Smooth muscle cell (in vitro differentiated cells): ENCODE measurements around the gene RPL23. TPM values are rescaled to one million over a fixed set of nuclear protein-coding genes. Genes with fewer than 3 reads are reported as not detected.
A peak's percentile ranks its signal among the peaks of the same experiment; 100 is the strongest.

Source experiments
- DNase-seq: peaks from one replicate; lab custom pipeline; 2025; ENCODE audit not compliant: unreplicated experiment; lab: John Stamatoyannopoulos, UW
- H2AFZ ChIP-seq: fragments of 200-600 bp; sonication (generic); 2 replicates; pipeline ENCODE4 v1.6.0; 2016; ENCODE audit warnings: antibody characterized with exemption, low read depth, mild to moderate bottlenecking
- H3F3A ChIP-seq: fragments of 200-600 bp; sonication (generic); 2 replicates; pipeline ENCODE4 v1.6.0; 2017; ENCODE audit warnings: antibody characterized with exemption, low read depth
- H3K27ac ChIP-seq: fragments of 200-600 bp; sonication (generic); 2 replicates; pipeline ENCODE4 v1.5.1; 2016; ENCODE audit warnings: low read depth, mild to moderate bottlenecking
- H3K27me3 ChIP-seq: fragments of 200-600 bp; sonication (generic); 2 replicates; pipeline ENCODE4 v1.6.1; 2016; ENCODE audit warnings: low read depth, mild to moderate bottlenecking
- H3K36me3 ChIP-seq: fragments of 200-600 bp; sonication (generic); 2 replicates; pipeline ENCODE4 v1.5.1; 2016; ENCODE audit warnings: low read depth
- H3K4me1 ChIP-seq: fragments of 200-600 bp; sonication (generic); 2 replicates; pipeline ENCODE4 v1.5.1; 2016; ENCODE audit warnings: low read depth
- H3K4me2 ChIP-seq: fragments of 200-600 bp; sonication (generic); 2 replicates; pipeline ENCODE4 v1.6.0; 2016; ENCODE audit warnings: mild to moderate bottlenecking
- H3K4me3 ChIP-seq: fragments of 200-600 bp; sonication (generic); 2 replicates; pipeline ENCODE4 v1.5.1; 2016; ENCODE audit warnings: mild to moderate bottlenecking
- H3K79me2 ChIP-seq: fragments of 200-600 bp; sonication (generic); 2 replicates; pipeline ENCODE4 v1.6.0; 2016; ENCODE audit warnings: low read depth, mild to moderate bottlenecking
- H3K9ac ChIP-seq: fragments of 200-600 bp; sonication (generic); 2 replicates; pipeline ENCODE4 v1.6.0; 2016; ENCODE audit warnings: low read depth
- H3K9me3 ChIP-seq: fragments of 200-600 bp; sonication (generic); replicated peaks from 2 replicates; pipeline ENCODE4 v1.5.1; 2016; ENCODE audit warnings: low read depth
- H4K20me1 ChIP-seq: fragments of 200-600 bp; sonication (generic); 2 replicates; pipeline ENCODE4 v1.6.0; 2016; ENCODE audit warnings: low read depth
- WGBS: methylation state at CpG from one replicate; pipeline ENCODE4 v1.1.7; 2016; ENCODE audit warnings: low lambda C conversion rate; 5-methylcytosine and 5-hydroxymethylcytosine counted together
- polyA plus RNA-seq: library from polyadenylated mRNA; unstranded; fragments of >200 nt; fragmentation: Nextera tagmentation; extraction: Ambion mirVana; gene quantifications from 2 replicates; pipeline ENCODE4 v1.2.1, GENCODE V29; 2016
- total RNA-seq: library from RNA; depleted of rRNA; stranded (reverse); fragments of >200 nt; gene quantifications from 2 replicates; pipeline ENCODE4 v1.2.3, GENCODE V29; 2014
- TF ChIP-seq, protein P1 (sequence below): fragments of 200-600 bp; sonication (generic); IDR thresholded peaks from 2 replicates; pipeline ENCODE4 v1.5.1; 2017; ENCODE audit warnings: borderline replicate concordance, mild to moderate bottlenecking, antibody characterized with exemption; ENCODE audit not compliant: insufficient read depth, poor library complexity, severe bottlenecking

Gene RPL23
- total and polyA plus RNA-seq, 2 experiments from 2014 or later: 435 to 1,715 TPM

DNA sequence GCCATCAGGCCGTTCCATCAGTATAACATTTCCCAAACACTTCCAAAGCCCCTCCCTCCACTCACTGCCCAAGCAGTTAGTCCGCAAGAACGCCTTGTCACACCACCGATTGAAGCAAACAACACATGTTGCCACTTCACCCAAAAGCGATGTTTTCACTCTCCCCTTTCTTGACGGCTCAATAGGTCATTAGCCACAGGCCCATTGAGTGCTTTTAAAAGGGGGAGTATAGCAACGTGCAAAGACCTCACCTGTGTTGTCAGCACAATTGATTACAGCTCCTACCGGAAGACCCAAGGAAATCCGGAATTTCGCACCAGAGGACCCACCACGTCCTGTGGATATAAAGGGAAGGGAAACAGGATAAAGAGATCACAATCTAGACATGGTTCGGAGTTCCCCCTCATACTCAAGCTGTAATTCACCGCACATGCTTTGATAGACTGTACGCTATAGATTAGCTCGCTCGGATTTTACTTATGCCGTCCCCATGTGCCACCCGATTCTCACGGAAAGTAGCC lies 690 bp downstream of the RPL23 start:
- under 1% methylated on average over 19 of the region's 19 CpGs for WGBS

DNA sequence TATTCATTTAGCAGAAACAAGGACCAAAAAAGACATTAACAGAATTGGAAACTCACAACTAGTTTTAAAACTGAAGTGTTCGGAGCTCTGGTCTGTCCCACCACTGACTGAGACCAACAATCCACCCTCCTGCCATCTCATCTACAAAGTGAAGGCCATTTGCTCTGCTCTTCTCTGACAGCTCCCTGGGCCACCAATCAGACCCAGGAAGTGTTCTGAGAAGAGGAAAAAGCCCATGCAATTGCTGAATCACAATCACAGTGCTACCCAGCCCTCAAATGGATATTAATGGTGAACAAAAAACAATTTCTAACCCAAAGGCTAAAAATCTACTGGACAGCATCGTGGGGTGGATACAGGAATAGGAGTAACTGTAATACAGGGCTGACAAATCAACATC lies 2.1 kb downstream of the RPL23 start:
- Histone ChIP-seq H3K9me3 (no peaks in the 10 kb centered on the region), H3K27ac (peak overlapping the region; percentile 98), H3K9ac (peak overlapping the region; percentile 97), H3K4me1 (peaks cover 22% of the 10 kb centered on the region), H3K27me3 (no peaks in the 10 kb centered on the region), H3F3A (peaks cover 38% of the 10 kb centered on the region), H3K4me3 (peak overlapping the region; percentile 83), H3K79me2 (peaks cover 36% of the 10 kb centered on the region), H4K20me1 (peaks cover 59% of the 10 kb centered on the region), H3K36me3 (peaks cover 7% of the 10 kb centered on the region), H3K4me2 (peak overlapping the region; percentile 100), H2AFZ (no peak overlapping the region)
- TF ChIP-seq, protein P1, sequence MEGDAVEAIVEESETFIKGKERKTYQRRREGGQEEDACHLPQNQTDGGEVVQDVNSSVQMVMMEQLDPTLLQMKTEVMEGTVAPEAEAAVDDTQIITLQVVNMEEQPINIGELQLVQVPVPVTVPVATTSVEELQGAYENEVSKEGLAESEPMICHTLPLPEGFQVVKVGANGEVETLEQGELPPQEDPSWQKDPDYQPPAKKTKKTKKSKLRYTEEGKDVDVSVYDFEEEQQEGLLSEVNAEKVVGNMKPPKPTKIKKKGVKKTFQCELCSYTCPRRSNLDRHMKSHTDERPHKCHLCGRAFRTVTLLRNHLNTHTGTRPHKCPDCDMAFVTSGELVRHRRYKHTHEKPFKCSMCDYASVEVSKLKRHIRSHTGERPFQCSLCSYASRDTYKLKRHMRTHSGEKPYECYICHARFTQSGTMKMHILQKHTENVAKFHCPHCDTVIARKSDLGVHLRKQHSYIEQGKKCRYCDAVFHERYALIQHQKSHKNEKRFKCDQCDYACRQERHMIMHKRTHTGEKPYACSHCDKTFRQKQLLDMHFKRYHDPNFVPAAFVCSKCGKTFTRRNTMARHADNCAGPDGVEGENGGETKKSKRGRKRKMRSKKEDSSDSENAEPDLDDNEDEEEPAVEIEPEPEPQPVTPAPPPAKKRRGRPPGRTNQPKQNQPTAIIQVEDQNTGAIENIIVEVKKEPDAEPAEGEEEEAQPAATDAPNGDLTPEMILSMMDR: no peak
- no peak for DNase-seq
- 78% methylated on average over 2 of the region's 2 CpGs for WGBS

More for the DNA sequence above, 690 bp downstream of the RPL23 start:
- Histone ChIP-seq H3K4me3 (peak overlapping the region; percentile 83), H3K79me2 (peaks cover 36% of the 10 kb centered on the region), H3K4me2 (peak overlapping the region; percentile 100), H3K27ac (peak overlapping the region; percentile 98), H3K27me3 (no peaks in the 10 kb centered on the region), H3K9me3 (no peaks in the 10 kb centered on the region), H3K9ac (peak overlapping the region; percentile 97), H2AFZ (peak overlapping the region; percentile 88), H3F3A (peaks cover 32% of the 10 kb centered on the region), H3K4me1 (peaks cover 22% of the 10 kb centered on the region), H4K20me1 (peaks cover 54% of the 10 kb centered on the region), H3K36me3 (peaks cover 7% of the 10 kb centered on the region)
- no peak for DNase-seq
- TF ChIP-seq, protein P1: no peak

DNA sequence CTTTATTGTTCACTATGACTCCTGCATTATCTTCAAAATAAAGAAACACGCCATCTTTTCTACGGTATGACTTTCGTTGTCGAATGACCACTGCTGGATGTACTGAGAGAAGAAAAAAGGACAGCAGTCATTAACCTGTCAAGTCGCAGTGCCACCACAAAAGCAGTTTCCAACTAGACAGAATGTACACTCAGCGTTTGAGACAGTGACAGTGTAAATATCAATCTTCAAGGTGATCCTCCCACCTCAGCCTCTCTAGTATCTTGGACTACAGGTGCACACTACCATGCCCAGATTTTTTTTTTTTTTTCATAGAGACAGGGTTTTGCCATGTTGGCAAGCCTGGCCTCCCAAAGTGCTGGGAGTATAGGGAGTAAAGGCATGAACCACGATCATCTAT lies 3.1 kb downstream of the RPL23 start:
- Histone ChIP-seq H3F3A (peaks cover 38% of the 10 kb centered on the region), H3K9ac (peak overlapping the region; percentile 97), H3K27me3 (no peaks in the 10 kb centered on the region), H3K9me3 (no peaks in the 10 kb centered on the region), H3K27ac (peak overlapping the region; percentile 98), H4K20me1 (peaks cover 59% of the 10 kb centered on the region), H3K4me1 (peaks cover 22% of the 10 kb centered on the region), H3K4me3 (no peak overlapping the region), H3K4me2 (peak overlapping the region; percentile 100), H2AFZ (no peak overlapping the region), H3K36me3 (peaks cover 7% of the 10 kb centered on the region), H3K79me2 (peaks cover 36% of the 10 kb centered on the region)
- no peak for DNase-seq
- TF ChIP-seq, protein P1: no peak
- WGBS: 95% methylated on average over 7 of the region's 7 CpGs
